ENCODE results near the gene CERS2. TPM values are rescaled to one million over a fixed set of nuclear protein-coding genes. Genes with fewer than 3 reads are reported as not detected.

The CERS2 gene
- total and polyA plus RNA-seq, 2 of the 13 experiments (the other 11 are each of a cell fraction or from before 2014, with no cell fraction given), result 269 to 298 TPM

DNA sequence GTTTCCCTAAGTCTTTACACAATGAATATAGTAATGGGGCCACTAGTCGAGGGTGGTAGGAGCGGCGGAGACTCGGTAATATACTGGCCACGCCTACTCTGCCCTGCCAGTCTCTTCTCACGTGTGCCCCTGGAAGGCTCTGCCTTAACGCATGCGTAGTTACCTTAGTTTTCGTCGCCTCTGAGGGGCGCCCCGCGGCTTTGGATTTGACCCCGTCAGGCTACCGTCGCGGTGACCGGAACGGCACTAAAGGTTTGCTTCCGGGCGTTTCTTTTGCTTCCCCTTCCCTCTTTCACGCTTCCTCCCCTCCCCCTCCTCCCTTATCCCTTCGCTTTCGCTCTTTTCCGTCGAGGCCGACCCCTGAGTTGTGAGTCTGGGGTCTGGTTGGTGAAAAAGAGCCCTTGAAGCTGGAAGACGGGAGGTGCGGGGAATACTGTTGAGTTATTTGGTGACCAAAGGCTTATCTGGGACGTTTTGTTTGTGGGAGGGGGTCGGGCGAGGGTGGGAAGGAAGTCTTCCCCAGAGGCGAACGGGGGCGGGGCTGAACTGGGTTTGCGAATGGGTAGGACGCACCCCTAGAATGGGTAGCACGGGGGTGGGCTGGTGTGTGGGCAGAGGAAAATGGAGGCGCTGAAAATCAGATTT, 48.4 kb downstream of the CERS2 start, which contains the start of gene SETDB1 (continued):
- TF ChIP-seq, protein P1, sequence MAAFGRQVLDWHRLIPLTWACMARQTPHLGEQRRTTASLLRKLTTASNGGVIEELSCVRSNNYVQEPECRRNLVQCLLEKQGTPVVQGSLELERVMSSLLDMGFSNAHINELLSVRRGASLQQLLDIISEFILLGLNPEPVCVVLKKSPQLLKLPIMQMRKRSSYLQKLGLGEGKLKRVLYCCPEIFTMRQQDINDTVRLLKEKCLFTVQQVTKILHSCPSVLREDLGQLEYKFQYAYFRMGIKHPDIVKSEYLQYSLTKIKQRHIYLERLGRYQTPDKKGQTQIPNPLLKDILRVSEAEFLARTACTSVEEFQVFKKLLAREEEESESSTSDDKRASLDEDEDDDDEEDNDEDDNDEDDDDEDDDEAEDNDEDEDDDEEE (CRISPR knock-in tag; IDR thresholded peaks at IDR 0.05), result no peak
- TF ChIP-seq SIX4 (CRISPR knock-in tag; IDR thresholded peaks at IDR 0.05) (no peak), GABPA (IDR thresholded peaks at IDR 0.05; ENCODE audit: low read depth, low read length) (peak; percentile 83), GABPA (CRISPR knock-in tag; IDR thresholded peaks at IDR 0.05; ENCODE audit: low read depth) (peak; percentile 99), MXD4 (CRISPR knock-in tag; IDR thresholded peaks at IDR 0.05) (peak; percentile 90; the same call in 1 of the 2 replicates), KAT8 (CRISPR knock-in tag; IDR thresholded peaks at IDR 0.05) (peak; percentile 98), SOX6 (IDR thresholded peaks at IDR 0.05) (no peak), SOX6 (CRISPR knock-in tag; IDR thresholded peaks at IDR 0.05) (peak; percentile 51), MED13 (CRISPR knock-in tag; IDR thresholded peaks at IDR 0.05) (no peak), ZBTB8A (CRISPR knock-in tag; IDR thresholded peaks at IDR 0.05; ENCODE audit: borderline replicate concordance, low read depth) (no peak), ZKSCAN8 (CRISPR knock-in tag; IDR thresholded peaks at IDR 0.05; ENCODE audit: borderline replicate concordance) (no peak), IRF2 (CRISPR knock-in tag; IDR thresholded peaks at IDR 0.05) (peak; percentile 92), NR2C2 (CRISPR knock-in tag; IDR thresholded peaks at IDR 0.05; ENCODE audit: borderline replicate concordance) (peak; percentile 99), ZFP36 (IDR thresholded peaks at IDR 0.05; ENCODE audit: borderline replicate concordance, low read depth, low read length, partially characterized antibody) (no peak)
- TF ChIP-seq, protein P2, sequence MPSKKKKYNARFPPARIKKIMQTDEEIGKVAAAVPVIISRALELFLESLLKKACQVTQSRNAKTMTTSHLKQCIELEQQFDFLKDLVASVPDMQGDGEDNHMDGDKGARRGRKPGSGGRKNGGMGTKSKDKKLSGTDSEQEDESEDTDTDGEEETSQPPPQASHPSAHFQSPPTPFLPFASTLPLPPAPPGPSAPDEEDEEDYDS (CRISPR knock-in tag; IDR thresholded peaks at IDR 0.05), result peak; percentile 92
- TF ChIP-seq, protein P3, sequence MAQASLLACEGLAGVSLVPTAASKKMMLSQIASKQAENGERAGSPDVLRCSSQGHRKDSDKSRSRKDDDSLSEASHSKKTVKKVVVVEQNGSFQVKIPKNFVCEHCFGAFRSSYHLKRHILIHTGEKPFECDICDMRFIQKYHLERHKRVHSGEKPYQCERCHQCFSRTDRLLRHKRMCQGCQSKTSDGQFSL (CRISPR knock-in tag; IDR thresholded peaks at IDR 0.05), result no peak
- TF ChIP-seq, protein P4, sequence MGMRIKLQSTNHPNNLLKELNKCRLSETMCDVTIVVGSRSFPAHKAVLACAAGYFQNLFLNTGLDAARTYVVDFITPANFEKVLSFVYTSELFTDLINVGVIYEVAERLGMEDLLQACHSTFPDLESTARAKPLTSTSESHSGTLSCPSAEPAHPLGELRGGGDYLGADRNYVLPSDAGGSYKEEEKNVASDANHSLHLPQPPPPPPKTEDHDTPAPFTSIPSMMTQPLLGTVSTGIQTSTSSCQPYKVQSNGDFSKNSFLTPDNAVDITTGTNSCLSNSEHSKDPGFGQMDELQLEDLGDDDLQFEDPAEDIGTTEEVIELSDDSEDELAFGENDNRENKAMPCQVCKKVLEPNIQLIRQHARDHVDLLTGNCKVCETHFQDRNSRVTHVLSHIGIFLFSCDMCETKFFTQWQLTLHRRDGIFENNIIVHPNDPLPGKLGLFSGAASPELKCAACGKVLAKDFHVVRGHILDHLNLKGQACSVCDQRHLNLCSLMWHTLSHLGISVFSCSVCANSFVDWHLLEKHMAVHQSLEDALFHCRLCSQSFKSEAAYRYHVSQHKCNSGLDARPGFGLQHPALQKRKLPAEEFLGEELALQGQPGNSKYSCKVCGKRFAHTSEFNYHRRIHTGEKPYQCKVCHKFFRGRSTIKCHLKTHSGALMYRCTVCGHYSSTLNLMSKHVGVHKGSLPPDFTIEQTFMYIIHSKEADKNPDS (CRISPR knock-in tag; IDR thresholded peaks at IDR 0.05), result no peak
- TF ChIP-seq, protein P5, sequence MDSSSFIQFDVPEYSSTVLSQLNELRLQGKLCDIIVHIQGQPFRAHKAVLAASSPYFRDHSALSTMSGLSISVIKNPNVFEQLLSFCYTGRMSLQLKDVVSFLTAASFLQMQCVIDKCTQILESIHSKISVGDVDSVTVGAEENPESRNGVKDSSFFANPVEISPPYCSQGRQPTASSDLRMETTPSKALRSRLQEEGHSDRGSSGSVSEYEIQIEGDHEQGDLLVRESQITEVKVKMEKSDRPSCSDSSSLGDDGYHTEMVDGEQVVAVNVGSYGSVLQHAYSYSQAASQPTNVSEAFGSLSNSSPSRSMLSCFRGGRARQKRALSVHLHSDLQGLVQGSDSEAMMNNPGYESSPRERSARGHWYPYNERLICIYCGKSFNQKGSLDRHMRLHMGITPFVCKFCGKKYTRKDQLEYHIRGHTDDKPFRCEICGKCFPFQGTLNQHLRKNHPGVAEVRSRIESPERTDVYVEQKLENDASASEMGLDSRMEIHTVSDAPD (CRISPR knock-in tag; IDR thresholded peaks at IDR 0.05), result no peak
- TF ChIP-seq, protein P6, sequence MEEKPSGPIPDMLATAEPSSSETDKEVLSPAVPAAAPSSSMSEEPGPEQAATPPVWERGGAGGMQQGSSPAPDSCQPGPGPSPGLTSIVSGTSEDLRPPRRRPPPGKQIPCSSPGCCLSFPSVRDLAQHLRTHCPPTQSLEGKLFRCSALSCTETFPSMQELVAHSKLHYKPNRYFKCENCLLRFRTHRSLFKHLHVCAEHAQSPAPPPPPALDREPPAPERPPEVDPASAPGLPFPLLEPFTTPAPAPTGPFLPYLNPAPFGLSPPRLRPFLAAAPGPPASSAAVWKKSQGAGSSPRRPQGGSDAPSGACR (CRISPR knock-in tag; IDR thresholded peaks at IDR 0.05), result peak; percentile 94
- TF ChIP-seq, protein P7, sequence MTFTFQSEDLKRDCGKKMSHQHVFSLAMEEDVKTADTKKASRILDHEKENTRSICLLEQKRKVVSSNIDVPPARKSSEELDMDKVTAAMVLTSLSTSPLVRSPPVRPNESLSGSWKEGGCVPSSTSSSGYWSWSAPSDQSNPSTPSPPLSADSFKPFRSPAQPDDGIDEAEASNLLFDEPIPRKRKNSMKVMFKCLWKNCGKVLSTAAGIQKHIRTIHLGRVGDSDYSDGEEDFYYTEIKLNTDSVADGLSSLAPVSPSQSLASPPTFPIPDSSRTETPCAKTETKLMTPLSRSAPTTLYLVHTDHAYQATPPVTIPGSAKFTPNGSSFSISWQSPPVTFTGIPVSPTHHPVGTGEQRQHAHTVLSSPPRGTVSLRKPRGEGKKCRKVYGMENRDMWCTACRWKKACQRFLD (CRISPR knock-in tag; IDR thresholded peaks at IDR 0.05; ENCODE audit: borderline replicate concordance), result peak; percentile 26; the same call in 1 of the 2 replicates
- TF ChIP-seq, protein P8, sequence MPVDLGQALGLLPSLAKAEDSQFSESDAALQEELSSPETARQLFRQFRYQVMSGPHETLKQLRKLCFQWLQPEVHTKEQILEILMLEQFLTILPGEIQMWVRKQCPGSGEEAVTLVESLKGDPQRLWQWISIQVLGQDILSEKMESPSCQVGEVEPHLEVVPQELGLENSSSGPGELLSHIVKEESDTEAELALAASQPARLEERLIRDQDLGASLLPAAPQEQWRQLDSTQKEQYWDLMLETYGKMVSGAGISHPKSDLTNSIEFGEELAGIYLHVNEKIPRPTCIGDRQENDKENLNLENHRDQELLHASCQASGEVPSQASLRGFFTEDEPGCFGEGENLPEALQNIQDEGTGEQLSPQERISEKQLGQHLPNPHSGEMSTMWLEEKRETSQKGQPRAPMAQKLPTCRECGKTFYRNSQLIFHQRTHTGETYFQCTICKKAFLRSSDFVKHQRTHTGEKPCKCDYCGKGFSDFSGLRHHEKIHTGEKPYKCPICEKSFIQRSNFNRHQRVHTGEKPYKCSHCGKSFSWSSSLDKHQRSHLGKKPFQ (CRISPR knock-in tag; IDR thresholded peaks at IDR 0.05; ENCODE audit: insufficient replicate concordance), result no peak
